SK-N-SH (cell line): ENCODE results near the gene SLC24A1. TPM values are rescaled to one million over a fixed set of nuclear protein-coding genes. Genes with fewer than 3 reads are reported as not detected.

ENCODE experiments used
- CTCF ChIA-PET: fragments of 300-600, 350-600 bp; formaldehyde crosslinking; extraction: SDS; loops from one replicate; lab custom pipeline; 2021; lab: Yijun Ruan, JAX
- POLR2A ChIA-PET: fragments of 350-600 bp; sonication (Branson Sonifier 250); formaldehyde crosslinking; extraction: SDS; loops from one replicate; lab custom pipeline; 2020; ENCODE audit warnings: antibody characterized with exemption, inconsistent platforms; lab: Yijun Ruan, JAX
- DNase-seq: peaks from one replicate; pipeline ENCODE4 v3.0.0; 2012
- H2AFZ ChIP-seq: fragments of 200-600 bp; sonication (generic); 2 replicates; pipeline ENCODE4 v1.8.1; 2016; ENCODE audit warnings: antibody characterized with exemption, mild to moderate bottlenecking, low read depth
- H3F3A ChIP-seq: fragments of 200-600 bp; sonication (generic); replicated peaks from 2 replicates; pipeline ENCODE3; 2016; ENCODE audit warnings: antibody characterized with exemption, mild to moderate bottlenecking; ENCODE audit not compliant: insufficient read depth
- H3K27ac ChIP-seq, 2 experiments: fragments of 200-500 bp in 1 of 2; fragments of 200-600 bp in 1 of 2; sonication (Bioruptor generic) in 1 of 2; sonication (generic), shearing (Covaris generic) in 1 of 2; 2 replicates each; pipeline versions ENCODE4 v1.5.1 to v1.6.1; 2014 to 2016; ENCODE audit warnings: low read depth in 2 of 2, inconsistent platforms in 1 of 2, low read length in 1 of 2, mild to moderate bottlenecking in 1 of 2, mixed read lengths in 1 of 2
- H3K27me3 ChIP-seq: fragments of 200-600 bp; sonication (generic), shearing (Covaris generic); 2 replicates; pipeline ENCODE4 v1.6.1; 2016; ENCODE audit warnings: mixed run types; ENCODE audit not compliant: insufficient read depth
- H3K36me3 ChIP-seq, 2 experiments: fragments of 200-500 bp in 1 of 2; fragments of 200-600 bp in 1 of 2; sonication (Bioruptor generic) in 1 of 2; sonication (generic) in 1 of 2; replicated peaks in 1 of 2; 2 replicates each; pipeline versions ENCODE3 to v1.5.1; 2014 to 2016; ENCODE audit warnings: low read length in 1 of 2, mild to moderate bottlenecking in 1 of 2; ENCODE audit not compliant: insufficient read depth in 2 of 2, control insufficient read depth in 1 of 2
- H3K4me1 ChIP-seq, 2 experiments: fragments of 200-500 bp in 1 of 2; fragments of 200-600 bp in 1 of 2; sonication (Bioruptor generic) in 1 of 2; sonication (generic), shearing (Covaris generic) in 1 of 2; 2 replicates each; pipeline versions ENCODE4 v1.5.1 to v1.6.1; 2014 to 2016; ENCODE audit warnings: low read depth in 1 of 2, low read length in 1 of 2, mixed run types in 1 of 2; ENCODE audit not compliant: insufficient read depth in 2 of 2, control insufficient read depth in 1 of 2
- H3K4me2 ChIP-seq: fragments of 200-600 bp; sonication (generic), shearing (Covaris generic); 2 replicates; pipeline ENCODE4 v1.6.1; 2017; ENCODE audit warnings: mixed run types
- H3K4me3 ChIP-seq, 2 experiments: fragments of 200-500 bp in 1 of 2; fragments of 200-600 bp in 1 of 2; sonication (Bioruptor generic) in 1 of 2; sonication (generic), shearing (Covaris generic) in 1 of 2; 2 replicates each; pipeline versions ENCODE4 v1.5.1 to v1.8.1; 2014 to 2016; ENCODE audit warnings: low read depth in 2 of 2, inconsistent platforms in 1 of 2, low read length in 1 of 2, mild to moderate bottlenecking in 1 of 2, mixed read lengths in 1 of 2, moderate library complexity in 1 of 2
- H3K79me2 ChIP-seq: fragments of 200-600 bp; sonication (generic); 2 replicates; pipeline ENCODE4 v1.8.1; 2017; ENCODE audit warnings: mild to moderate bottlenecking; ENCODE audit not compliant: insufficient read depth
- H3K9ac ChIP-seq: fragments of 200-600 bp; sonication (generic); 2 replicates; pipeline ENCODE4 v1.6.1; 2017; ENCODE audit warnings: mixed run types
- H3K9me2 ChIP-seq: fragments of 200-600 bp; sonication (generic); 2 replicates; pipeline ENCODE4 v1.6.1; 2017; ENCODE audit warnings: mixed run types
- H3K9me3 ChIP-seq: fragments of 200-600 bp; sonication (generic); 2 replicates; pipeline ENCODE4 v1.6.1; 2017; ENCODE audit warnings: mixed run types, mild to moderate bottlenecking, moderate library complexity
- H4K20me1 ChIP-seq: fragments of 200-600 bp; sonication (generic); 2 replicates; pipeline ENCODE4 v1.6.1; 2017; ENCODE audit warnings: mild to moderate bottlenecking, mixed run types; ENCODE audit not compliant: insufficient read depth
- CHD2 ChIP-seq: fragments of 150-350 bp; IDR thresholded peaks from 2 replicates; pipeline ENCODE4 v1.6.1; 2018; ENCODE audit warnings: low read length; ENCODE audit not compliant: partially characterized antibody
- EP300 ChIP-seq, 2 experiments: IDR thresholded peaks; 2 replicates each; pipeline versions ENCODE4 v1.4.0 to v1.6.1; 2012; ENCODE audit warnings: borderline replicate concordance in 1 of 2, low read depth in 1 of 2, low read length in 1 of 2
- FOSL2 ChIP-seq: IDR thresholded peaks from 2 replicates; pipeline ENCODE4 v1.4.0; 2012; ENCODE audit warnings: low read depth, mild to moderate bottlenecking, moderate library complexity, borderline replicate concordance
- GATA2 ChIP-seq: sonication (generic); formaldehyde crosslinking; IDR thresholded peaks from 2 replicates; pipeline ENCODE4 v1.5.0; 2020; ENCODE audit warnings: mild to moderate bottlenecking, missing genetic modification reagents
- MEF2A ChIP-seq: IDR thresholded peaks from 2 replicates; pipeline ENCODE4 v1.4.0; 2012; ENCODE audit warnings: low read depth, borderline replicate concordance
- NRF1 ChIP-seq: IDR thresholded peaks from 2 replicates; pipeline ENCODE4 v1.6.1; 2012; ENCODE audit warnings: low read depth, mild to moderate bottlenecking, low read length
- POLR2AphosphoS5 ChIP-seq: IDR thresholded peaks from 2 replicates; pipeline ENCODE4 v1.6.1; 2012; ENCODE audit warnings: low read depth, low read length
- RXRA ChIP-seq: IDR thresholded peaks from 2 replicates; pipeline ENCODE4 v1.4.0; 2012; ENCODE audit warnings: low read depth, mild to moderate bottlenecking, borderline replicate concordance
- SMC3 ChIP-seq: IDR thresholded peaks from 2 replicates; pipeline ENCODE4 v1.6.1; 2012; ENCODE audit warnings: low read depth, low read length, improper control_type of control experiment
- TAF1 ChIP-seq: IDR thresholded peaks from 2 replicates; pipeline ENCODE4 v1.6.1; 2012; ENCODE audit warnings: low read depth, mild to moderate bottlenecking, low read length, moderate library complexity, borderline replicate concordance
- TCF12 ChIP-seq: IDR thresholded peaks from 2 replicates; pipeline ENCODE4 v1.4.0; 2012
- WGBS: methylation state at CpG from one replicate; pipeline ENCODE4 v1.1.6; 2017; ENCODE audit warnings: low lambda C conversion rate; 5-methylcytosine and 5-hydroxymethylcytosine counted together
- polyA plus RNA-seq, 3 experiments: library from polyadenylated mRNA; depleted of rRNA; stranded (reverse); fragments of >200 nt; gene quantifications; 2 replicates each; pipeline ENCODE4 v1.2.3, GENCODE V29; 2012
- TF ChIP-seq, protein P1 (sequence below): IDR thresholded peaks from 2 replicates; pipeline ENCODE4 v1.4.0; 2012; ENCODE audit warnings: low read depth, borderline replicate concordance
- TF ChIP-seq, protein P2 (sequence below): IDR thresholded peaks from 2 replicates; pipeline ENCODE4 v1.6.1; 2012; ENCODE audit warnings: mild to moderate bottlenecking, low read depth, low read length, moderate library complexity
- TF ChIP-seq, protein P3 (sequence below): IDR thresholded peaks from 2 replicates; pipeline ENCODE4 v1.4.0; 2012; ENCODE audit warnings: low read depth, borderline replicate concordance
- TF ChIP-seq, protein P4 (sequence below): fragments of 200-600 bp; sonication (generic); IDR thresholded peaks from 2 replicates; pipeline ENCODE4 v1.6.1; 2017; ENCODE audit warnings: antibody characterized with exemption, mild to moderate bottlenecking, moderate library complexity
- TF ChIP-seq, protein P5 (sequence below): IDR thresholded peaks from 2 replicates; pipeline ENCODE4 v1.4.0; 2012; ENCODE audit warnings: low read depth
- TF ChIP-seq, protein P6 (sequence below): fragments of 150-350 bp; IDR thresholded peaks from 2 replicates; pipeline ENCODE4 v1.6.1; 2017; ENCODE audit warnings: antibody characterized with exemption, low read length, low read depth, borderline replicate concordance

SLC24A1 gene
- polyA plus RNA-seq, 1 of the 3 experiments (the other 2 are of a cell fraction): 7.7 TPM

DNA sequence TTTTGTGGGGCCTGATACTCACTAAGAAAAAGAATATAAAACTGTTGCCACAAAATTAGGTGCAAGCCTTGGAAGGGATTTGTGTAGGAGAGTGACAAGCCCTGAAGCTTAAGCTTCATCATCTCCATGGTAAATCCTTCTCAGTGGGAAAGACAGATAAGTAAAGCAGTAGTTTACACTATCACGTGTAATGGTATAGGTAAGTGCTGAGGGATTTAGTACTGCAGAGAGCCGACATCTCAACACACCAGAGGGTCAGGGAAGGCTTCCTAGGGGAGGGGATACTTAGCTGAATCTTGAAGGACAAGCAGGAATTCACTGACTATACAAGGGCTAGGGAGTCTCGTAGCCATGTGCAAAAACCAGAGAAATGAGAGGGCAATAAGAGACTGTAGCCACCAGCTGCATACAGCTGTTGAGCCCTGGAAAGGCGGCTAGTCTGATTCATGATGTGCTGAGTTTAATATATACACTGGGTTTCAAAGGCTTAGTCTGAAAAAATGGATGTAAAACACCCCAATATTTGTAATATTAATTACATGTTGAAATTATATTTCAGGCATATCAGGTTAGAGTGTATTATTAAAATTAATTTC lies 11.1 kb downstream of the SLC24A1 start:
- Histone ChIP-seq H3K79me2 (no peaks in the 10 kb centered on the region), H3K4me2 (no peak overlapping the region), H3K9me2 (no peaks in the 10 kb centered on the region), H2AFZ (no peak overlapping the region), H3K4me1 (no peaks in the 10 kb centered on the region)
- CTCF ChIA-PET: interaction anchor here (1.6 kb wide), 1 partner anchor 37 kb away, joined by 3 read pairs; no protein-coding TSS in a partner anchor
- no peak for DNase-seq
- POLR2A ChIA-PET: no interaction called here
- TF ChIP-seq POLR2AphosphoS5 (no peak), MEF2A (no peak), EP300 (IDR thresholded peaks at IDR 0.05; ENCODE audit: borderline replicate concordance in 1 of 2, low read depth in 1 of 2, low read length in 1 of 2) (no peak), TCF12 (no peak), CHD2 (no peak), RXRA (no peak), FOSL2 (no peak), SMC3 (no peak), TAF1 (no peak), NRF1 (no peak), GATA2 (CRISPR knock-in tag) (no peak)
- TF ChIP-seq, protein P1, sequence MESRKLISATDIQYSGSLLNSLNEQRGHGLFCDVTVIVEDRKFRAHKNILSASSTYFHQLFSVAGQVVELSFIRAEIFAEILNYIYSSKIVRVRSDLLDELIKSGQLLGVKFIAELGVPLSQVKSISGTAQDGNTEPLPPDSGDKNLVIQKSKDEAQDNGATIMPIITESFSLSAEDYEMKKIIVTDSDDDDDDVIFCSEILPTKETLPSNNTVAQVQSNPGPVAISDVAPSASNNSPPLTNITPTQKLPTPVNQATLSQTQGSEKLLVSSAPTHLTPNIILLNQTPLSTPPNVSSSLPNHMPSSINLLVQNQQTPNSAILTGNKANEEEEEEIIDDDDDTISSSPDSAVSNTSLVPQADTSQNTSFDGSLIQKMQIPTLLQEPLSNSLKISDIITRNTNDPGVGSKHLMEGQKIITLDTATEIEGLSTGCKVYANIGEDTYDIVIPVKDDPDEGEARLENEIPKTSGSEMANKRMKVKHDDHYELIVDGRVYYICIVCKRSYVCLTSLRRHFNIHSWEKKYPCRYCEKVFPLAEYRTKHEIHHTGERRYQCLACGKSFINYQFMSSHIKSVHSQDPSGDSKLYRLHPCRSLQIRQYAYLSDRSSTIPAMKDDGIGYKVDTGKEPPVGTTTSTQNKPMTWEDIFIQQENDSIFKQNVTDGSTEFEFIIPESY: no peak
- TF ChIP-seq, protein P2, sequence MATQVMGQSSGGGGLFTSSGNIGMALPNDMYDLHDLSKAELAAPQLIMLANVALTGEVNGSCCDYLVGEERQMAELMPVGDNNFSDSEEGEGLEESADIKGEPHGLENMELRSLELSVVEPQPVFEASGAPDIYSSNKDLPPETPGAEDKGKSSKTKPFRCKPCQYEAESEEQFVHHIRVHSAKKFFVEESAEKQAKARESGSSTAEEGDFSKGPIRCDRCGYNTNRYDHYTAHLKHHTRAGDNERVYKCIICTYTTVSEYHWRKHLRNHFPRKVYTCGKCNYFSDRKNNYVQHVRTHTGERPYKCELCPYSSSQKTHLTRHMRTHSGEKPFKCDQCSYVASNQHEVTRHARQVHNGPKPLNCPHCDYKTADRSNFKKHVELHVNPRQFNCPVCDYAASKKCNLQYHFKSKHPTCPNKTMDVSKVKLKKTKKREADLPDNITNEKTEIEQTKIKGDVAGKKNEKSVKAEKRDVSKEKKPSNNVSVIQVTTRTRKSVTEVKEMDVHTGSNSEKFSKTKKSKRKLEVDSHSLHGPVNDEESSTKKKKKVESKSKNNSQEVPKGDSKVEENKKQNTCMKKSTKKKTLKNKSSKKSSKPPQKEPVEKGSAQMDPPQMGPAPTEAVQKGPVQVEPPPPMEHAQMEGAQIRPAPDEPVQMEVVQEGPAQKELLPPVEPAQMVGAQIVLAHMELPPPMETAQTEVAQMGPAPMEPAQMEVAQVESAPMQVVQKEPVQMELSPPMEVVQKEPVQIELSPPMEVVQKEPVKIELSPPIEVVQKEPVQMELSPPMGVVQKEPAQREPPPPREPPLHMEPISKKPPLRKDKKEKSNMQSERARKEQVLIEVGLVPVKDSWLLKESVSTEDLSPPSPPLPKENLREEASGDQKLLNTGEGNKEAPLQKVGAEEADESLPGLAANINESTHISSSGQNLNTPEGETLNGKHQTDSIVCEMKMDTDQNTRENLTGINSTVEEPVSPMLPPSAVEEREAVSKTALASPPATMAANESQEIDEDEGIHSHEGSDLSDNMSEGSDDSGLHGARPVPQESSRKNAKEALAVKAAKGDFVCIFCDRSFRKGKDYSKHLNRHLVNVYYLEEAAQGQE: no peak
- TF ChIP-seq, protein P3, sequence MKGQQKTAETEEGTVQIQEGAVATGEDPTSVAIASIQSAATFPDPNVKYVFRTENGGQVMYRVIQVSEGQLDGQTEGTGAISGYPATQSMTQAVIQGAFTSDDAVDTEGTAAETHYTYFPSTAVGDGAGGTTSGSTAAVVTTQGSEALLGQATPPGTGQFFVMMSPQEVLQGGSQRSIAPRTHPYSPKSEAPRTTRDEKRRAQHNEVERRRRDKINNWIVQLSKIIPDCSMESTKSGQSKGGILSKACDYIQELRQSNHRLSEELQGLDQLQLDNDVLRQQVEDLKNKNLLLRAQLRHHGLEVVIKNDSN: no peak
- TF ChIP-seq, protein P4, sequence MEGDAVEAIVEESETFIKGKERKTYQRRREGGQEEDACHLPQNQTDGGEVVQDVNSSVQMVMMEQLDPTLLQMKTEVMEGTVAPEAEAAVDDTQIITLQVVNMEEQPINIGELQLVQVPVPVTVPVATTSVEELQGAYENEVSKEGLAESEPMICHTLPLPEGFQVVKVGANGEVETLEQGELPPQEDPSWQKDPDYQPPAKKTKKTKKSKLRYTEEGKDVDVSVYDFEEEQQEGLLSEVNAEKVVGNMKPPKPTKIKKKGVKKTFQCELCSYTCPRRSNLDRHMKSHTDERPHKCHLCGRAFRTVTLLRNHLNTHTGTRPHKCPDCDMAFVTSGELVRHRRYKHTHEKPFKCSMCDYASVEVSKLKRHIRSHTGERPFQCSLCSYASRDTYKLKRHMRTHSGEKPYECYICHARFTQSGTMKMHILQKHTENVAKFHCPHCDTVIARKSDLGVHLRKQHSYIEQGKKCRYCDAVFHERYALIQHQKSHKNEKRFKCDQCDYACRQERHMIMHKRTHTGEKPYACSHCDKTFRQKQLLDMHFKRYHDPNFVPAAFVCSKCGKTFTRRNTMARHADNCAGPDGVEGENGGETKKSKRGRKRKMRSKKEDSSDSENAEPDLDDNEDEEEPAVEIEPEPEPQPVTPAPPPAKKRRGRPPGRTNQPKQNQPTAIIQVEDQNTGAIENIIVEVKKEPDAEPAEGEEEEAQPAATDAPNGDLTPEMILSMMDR: no peak
- TF ChIP-seq, protein P5, sequence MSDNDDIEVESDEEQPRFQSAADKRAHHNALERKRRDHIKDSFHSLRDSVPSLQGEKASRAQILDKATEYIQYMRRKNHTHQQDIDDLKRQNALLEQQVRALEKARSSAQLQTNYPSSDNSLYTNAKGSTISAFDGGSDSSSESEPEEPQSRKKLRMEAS: no peak
- TF ChIP-seq, protein P6, sequence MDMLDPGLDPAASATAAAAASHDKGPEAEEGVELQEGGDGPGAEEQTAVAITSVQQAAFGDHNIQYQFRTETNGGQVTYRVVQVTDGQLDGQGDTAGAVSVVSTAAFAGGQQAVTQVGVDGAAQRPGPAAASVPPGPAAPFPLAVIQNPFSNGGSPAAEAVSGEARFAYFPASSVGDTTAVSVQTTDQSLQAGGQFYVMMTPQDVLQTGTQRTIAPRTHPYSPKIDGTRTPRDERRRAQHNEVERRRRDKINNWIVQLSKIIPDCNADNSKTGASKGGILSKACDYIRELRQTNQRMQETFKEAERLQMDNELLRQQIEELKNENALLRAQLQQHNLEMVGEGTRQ: no peak
- TF ChIP-seq, all 33 proteins: peak for 0
- Histone ChIP-seq H3K4me3 (no peak overlapping the region), H4K20me1 (no peaks in the 10 kb centered on the region), H3K27me3 (no peaks in the 10 kb centered on the region), H3K9ac (no peak overlapping the region), H3F3A (no peaks in the 10 kb centered on the region), H3K9me3 (no peaks in the 10 kb centered on the region), H3K36me3 (no peaks in the 10 kb centered on the region), H3K27ac (no peak overlapping the region)
- WGBS: 89% methylated on average over 4 of the region's 4 CpGs
